Midbrain (tissue), 1 donor: ENCODE data around the gene USH2A.

Source experiments
- DNase-seq: peaks from one replicate; lab custom pipeline; 2025; lab: John Stamatoyannopoulos, UW

Gene USH2A

DNA sequence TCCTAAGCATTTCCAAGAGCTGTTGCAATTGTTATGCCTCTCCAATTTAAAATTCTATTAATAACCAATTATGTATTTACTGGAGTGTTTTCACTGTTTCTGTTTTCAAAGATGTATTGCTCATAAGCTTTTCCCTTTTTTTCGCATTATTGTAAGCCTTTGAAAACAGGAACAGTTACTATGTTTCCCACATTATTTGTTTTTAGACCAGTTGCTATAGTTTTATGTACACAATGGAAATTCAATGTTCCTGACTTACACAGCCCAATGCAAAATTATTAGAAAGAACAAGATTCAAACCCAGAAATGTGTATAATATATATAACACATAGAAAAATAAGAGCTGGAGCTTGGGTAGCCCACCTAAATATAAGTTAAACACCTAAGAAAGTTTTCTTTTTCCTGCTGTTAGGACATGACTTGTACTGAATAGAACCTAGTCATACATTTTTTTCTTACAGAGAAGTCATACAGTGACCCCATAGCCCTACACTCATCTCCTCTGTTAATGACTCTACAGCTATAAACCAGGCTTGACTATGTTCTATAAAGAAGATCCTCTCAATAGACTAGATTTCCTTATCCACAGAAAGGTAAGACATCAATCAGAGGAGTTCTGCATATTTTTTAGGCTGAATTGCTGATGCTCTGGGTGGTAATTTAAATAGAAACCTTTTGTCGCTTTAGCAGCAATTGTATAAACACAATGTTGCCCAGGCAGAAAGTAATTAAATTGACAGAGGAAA, 299.6 kb downstream of the USH2A start:
- no peak for DNase-seq

DNA sequence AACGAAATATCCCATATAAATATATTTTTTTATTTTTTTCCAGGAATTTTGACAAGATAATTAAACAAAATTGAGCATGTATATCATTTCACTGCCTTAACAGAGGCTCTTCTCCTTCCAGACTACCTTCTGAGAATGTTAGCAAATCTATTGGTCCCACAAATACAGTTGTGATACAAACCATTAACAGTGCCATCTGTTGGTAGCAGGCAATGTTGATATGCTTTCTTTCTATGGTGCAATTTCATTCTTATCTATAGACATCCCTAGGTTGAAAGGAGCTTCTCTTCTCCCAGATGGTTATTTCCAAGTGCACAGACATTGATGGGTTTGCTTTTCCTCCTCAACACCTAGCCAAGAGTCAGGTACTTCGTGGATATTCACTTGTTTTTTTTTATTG, 303.6 kb downstream of the USH2A start:
- no peak for DNase-seq

DNA sequence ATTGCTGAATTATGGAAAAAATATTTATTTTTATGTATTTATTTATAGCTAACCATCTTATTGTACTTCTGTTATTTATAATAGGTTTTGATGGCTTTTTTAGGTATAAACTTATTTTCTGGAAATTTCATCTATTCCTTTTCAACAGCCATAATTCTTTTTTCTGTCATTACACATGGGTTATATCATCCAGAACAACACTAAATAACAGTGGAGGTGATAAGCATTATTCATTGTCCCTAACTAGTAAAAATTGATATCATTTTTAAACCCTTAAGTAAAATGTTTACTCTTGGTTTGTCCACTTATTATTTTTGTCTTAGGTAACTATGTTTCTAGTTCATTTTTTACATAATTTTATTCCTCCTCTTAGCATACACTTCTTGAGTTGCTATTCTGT, 309.1 kb downstream of the USH2A start:
- DNase-seq = no peak

DNA sequence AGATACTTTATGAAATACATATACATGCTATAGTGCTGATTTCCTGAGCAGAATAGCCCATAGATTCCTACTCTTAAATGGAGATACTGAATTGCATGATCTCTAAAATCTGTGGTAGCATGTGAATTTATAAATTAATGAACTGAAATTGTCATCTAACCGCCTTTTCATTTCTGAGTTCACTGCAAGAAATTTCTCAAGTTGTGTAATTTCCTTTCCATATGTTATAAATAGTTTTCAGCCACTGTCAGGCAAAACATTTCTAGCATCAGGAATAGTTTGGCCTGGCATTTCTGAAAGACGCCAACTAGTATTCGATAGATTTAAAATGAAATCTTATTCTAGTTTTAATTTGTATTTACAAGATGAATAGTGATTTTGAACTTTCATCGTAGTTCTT, 310.1 kb downstream of the USH2A start:
- DNase-seq = no peak

DNA sequence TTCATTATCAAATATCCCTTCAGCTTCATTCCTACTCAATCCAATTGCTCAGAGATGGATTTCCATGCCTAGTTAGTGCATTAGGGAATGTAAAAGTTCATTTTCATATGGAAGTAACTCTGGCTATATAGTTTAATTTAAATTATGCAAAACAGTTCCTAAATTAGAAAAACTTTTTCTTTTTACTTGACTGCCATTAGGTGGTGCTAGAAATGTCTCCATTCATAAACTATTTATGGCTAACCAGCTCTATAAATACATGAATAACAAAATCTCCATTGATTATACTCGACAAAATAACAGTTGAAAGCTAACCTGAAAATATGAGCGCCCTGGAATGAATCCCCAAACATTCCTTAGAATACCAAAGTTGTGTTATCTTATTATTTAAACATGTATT, 311.4 kb downstream of the USH2A start:
- no peak for DNase-seq

DNA sequence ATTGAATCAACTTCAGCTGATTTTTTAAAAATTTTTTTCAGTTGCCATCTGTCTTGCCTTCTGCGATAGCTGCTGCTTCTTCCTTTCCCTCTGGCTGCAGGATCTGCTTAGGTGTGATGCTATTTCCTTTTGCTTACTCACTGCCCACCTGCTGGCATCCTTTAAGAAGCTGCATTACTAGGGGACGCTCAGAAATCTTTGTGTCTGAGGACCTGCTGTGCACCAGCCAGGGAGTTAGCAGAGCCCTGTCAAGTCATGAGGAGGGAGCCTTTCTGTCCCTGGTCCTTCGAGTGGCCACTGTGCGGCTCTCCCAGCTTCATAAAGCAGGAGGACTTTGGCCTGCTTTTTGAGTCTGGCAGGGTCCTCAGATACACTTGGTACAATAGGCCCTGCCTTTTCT, 327.8 kb downstream of the USH2A start:
- DNase-seq = no peak

DNA sequence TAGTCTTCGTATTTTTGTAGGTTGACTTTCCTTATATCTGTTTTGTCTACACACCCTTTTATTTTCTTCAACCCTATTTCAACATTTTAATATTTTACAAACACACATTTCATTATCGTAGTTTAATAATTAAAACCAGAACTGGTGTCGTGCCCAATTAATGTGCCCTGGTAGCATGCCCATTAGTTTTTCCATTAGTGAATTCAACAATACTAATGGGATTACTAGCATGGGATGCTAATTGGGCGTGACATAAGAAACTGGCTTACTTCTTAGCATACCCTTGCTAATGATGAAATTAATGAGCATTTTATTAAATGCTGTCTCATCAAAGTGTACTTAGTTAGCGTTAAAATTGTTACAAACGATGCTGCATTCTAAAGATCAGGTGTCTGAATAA, 332.7 kb downstream of the USH2A start:
- DNase-seq = no peak

DNA sequence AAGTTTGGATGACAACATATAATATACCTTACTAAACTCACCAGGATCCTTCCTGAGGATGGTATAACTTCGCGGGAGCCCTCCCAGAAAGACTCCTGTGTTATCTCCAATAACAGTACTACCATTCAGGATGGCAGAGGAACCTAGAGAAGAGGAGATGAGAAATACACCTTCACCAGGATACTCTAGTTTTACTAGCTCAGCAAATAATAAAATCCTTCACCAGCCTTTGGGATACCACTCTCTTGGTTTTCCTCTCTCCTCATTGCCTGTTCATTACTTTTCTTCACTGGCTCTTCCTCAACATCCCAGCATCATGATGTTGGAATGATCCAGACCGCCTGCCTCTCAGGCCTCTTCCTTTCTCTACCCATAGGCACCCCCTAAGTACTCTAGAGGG, 336.6 kb downstream of the USH2A start:
- DNase-seq = no peak

DNA sequence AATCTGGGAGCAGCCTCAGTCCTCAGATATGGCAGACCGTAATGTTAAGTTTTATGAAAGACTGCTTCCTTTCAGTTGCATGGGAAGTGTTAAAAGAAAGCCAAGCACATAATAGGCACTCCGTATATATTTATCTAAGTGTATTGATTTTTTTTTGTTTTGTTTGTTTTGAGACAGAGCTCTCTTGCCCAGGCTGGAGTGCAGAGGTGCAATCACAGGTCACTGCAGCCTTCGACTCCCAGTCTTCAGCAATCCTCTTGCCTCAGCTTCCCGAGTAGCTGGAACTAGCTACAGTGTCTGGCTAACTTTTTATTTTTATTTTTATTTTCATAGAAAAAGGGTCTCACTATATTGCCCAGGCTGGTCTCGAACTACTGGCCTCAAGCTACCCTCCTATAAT, 341.8 kb downstream of the USH2A start:
- DNase-seq = no peak

DNA sequence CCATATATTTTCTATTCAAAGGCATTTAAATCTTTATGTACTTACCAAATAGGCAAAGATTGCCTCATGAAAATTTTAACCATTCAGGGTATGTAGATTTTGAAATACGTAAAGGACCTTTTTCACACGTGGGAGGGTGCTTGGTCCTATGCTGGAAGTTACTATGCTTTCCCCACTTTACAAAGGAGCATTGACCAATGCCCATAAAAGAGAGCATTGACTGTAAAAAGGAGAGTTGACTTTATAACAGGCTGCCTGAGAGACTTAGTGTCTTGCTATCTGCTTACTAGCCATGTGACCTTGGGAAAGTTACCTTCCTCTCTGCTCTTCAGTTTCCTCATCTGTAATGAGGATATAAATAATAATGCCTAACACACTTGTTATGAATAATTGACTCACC, 346.5 kb downstream of the USH2A start:
- no peak for DNase-seq

DNA sequence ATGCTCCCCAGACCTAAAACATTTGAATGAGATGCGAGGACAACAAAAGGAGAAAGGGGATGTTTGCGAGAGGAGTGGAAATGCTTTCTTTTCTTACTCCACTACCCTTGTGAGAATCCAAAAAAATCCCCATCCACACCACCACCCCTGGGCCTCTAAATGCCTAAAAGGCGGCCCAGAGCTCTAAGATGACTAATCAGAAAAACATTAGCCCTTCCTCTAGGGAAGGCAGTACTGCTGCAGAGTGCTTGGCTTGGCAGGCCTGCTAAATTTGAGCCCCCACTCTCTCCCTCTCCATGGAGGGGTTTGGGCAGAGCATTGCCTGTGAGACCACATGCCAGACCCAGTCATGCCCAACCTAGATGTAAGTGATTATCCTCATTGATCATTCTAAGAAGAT, 347.9 kb downstream of the USH2A start:
- no peak for DNase-seq

DNA sequence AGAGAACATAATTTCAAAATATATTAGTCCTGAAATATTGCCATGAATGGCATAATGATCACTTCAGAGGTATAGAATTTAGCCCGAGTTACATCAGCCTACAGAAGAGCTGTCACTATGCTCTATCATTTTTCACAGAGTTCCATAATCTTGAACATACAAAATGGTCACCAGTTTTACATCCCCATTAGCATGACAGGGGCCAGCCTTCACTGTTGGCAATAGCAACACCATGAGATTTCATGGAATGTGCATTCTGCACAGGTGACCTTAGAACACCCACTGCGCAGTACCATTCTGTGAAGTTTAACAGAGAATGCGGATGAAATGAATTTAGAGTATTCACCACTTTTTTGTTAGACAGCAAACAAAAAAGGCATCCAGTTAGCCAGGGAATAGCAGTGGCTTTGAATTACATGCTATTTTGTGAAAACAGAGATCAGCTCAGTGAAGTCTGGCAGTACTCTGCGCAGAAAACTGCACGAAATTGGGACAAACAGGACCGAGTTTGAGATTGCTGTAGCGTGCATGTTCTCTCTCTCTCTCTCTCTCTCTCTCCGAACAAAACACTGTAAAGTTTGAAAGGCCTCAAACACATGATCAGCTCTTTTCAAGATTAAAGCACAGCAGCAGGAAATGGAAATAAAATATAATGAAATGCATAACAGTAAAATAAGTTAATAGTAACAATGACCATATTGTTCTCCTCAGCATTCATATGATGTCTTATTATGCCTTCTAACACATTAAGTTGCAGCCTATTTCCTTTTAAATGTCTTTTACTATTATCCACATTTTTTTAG, 349.3 kb downstream of the USH2A start:
- no peak for DNase-seq

DNA sequence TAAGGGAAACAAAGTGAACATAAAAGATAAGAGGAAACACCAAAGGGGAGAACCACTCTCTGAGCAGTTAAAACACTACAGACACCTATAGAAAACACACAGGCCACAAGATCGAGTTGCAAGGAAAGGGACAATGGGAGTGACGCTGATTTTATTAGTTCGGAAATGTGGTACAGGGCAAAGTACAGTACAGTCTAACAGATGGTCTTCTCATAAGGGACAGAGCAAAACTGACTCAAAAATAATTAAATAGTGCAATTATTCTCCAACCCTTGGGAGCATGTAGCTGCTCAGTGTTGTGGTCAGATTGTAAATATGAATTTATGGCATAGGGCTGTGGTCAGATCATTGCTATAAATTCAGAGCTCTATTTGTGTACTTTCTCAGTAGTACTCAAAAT, 352.0 kb downstream of the USH2A start:
- DNase-seq = no peak

DNA sequence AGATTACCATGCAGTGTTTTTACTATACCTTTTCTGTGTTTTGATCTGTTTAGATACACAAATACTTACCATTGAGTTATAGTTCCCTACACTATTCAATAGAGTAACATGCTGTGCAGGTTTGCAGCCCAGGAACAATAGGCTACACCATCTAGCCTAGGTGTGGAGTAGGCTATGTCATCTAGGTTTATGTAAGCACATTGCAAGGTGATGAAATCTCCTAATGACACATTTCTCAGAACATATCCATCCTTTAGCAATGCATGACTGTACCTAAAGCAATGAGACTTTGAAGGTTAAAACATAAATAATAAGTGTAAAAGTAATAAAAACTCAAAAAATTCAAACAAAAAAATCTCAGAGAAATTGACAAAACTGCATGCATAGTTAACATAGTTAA, 358.6 kb downstream of the USH2A start:
- no peak for DNase-seq

DNA sequence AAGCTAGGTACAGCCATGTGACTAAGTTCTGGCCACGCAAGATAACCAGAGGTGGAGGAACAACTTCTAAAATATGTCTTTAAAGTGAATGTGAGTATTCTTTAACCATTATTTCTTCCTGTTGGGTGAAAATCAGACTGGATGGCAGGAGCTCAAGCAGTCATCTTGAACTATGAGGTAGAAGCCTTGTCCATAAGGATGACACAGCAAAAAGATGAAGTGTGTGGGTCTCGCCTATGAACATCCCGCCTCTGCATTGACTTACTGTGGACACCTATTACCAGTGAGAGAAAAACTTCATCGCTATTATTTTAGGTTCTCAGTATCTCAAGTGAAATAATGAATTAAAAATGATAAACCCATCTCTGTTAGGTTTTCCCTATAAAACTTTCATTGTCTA, 365.3 kb downstream of the USH2A start:
- no peak for DNase-seq

DNA sequence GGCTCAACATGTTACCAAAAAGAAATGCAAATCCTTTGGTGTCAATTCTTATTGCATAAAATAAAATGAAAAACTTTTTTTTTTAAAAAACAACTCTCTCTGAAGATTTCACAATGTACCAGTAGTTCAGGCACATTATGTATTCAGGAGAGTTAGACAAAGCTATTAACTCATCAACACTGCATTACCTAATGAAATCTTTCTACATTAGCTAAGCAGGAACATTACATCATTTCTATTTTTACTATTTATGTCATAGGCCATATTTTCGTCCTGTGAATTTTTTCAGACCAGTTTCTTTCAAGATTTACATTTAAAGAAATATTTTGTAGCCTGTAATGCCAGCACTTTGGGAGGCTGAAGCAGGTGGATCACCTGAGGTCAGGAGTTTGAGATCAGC, 366.2 kb downstream of the USH2A start:
- no peak for DNase-seq

DNA sequence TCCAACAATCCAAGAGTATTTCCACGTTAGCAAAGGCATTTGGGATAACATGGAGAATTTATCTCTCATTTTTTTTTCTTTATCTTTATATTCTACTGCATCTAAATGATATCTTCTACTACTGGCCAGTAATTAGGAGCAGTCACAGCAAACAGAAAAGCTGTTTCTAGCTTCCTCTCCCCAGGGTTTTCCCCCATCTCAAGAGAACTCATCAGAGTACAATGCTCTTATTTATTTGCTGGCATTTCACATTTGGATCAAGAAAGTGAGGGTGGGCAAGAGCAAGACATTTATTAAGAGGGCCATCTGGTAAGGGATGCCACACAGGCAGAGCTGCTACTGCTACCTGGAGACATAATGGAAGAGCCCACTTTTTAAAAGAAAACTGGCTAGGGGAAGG, 368.2 kb downstream of the USH2A start:
- no peak for DNase-seq

DNA sequence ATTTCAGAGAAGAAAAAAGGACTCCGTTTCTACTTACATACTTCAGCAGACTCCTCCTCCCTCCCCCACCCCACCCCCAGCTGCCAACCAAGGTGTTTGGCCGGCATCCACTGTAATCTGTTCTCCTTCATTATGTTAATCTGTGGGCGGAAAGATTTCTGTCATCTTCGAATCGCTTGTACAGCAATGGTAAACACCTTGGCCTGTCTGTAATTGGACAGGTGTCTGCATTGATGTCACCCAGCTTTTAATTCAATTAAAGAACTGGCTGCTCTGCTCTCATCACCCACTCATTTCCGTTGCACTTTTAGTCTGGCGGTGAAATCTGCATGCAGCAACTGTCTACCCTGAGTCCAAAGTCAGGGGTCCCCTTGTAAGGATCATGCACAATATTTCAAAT, 368.6 kb downstream of the USH2A start:
- DNase-seq = no peak

DNA sequence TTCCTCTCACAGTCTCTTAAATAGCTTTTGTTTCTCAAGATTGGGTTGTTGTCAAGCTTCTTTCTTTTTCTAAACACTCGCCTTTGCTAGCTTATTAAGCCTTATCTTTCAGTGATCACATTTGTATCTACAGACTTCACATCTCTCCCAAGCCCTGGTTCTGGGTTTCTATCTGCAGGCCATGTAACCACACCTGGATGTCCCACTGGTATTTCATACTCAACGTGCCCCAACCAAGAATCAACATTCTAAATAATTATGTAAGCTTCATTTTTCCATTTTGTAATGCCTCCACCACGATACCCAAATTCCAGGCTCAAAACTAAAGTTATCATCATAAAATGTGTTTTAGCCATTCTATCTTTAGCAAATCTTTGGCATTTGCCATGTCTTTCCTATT, 372.2 kb downstream of the USH2A start:
- DNase-seq = no peak

DNA sequence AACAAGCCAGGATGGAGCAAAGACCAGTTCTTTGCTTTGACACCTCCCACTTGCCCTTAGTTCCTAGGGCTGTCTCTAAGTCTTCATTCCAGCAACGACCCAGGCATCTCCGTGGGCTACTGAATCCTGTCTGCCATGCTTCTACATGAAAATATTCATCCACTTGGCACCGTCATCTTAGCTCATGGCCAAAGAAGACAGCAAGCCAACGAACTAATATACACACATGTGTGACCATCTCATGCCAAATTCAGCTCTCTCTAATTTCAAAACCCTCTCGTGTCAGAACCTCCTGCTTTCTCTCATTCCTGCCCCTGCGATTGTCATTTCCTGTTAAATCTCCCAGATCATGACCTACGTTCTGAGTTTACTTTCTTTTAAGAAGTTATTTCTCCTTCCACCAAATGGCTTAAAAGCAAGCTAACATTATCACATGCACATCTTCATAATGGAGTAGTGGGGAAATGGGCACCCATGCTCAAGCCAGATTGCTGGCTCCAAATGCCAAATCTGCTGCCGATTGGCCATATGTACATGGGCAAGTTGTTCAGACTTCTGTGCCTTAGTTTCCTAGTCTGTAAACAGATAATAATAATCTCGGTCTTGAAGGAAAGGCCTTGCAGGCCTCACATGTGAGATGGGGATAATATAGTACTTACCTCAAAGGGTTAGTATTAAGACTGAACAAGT, 373.4 kb downstream of the USH2A start:
- DNase-seq = no peak

DNA sequence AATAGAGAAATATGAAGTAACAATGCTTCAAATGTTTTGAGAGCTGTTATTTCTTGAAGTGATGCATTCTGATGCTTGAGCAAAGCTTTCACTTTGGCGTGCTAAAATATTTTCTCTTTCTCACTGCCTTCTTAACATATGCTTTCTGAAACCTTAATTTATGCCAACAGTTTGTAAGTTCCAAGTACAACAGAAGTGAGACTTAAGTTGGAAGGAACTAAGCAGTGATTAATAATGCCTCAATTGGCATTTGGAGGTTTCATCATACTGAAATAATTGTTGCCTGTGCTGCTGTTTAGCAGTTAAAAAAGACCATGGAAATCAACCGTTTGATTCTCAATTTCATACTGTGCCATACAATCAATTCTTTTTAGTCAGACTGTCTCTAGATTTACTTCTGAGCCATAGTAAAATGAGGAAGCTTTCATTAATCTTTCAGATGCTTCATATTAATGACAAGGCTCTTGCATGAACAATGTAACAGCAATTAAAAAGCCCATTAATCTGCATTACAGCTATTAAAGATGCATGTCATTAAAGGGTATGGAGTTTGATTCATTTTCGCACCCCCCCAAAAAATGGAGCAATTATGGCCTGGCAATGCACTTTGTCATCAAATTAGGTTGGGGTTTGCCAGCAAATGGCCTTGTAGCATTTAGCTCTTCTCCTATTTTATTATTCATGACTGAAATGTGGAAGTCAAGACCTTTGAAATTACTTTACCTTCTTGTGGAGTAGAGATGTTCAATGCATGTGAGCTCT, 375.3 kb downstream of the USH2A start:
- DNase-seq = no peak

DNA sequence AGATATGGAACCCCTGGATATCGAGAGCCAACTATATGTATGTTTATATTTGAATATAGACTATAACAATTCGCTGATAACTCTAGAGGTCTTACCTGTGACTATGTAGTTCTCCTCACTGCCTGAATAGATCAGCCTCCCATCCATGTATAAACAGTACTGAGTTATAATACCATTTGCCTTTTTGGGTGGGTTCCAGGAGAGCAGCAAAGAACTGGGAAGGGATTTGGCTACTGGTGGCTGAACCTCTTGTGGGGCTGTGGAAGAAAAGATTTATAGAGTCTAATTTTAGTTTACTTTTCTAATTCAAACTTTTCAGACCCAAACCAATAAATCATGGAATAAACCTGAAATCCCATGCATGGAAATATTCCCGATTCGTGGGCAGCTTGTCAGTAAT, 376.9 kb downstream of the USH2A start:
- DNase-seq = no peak
